AG04449 (cell line): Measurements from ENCODE around the gene PLCB1.

ENCODE experiments used
- CTCF ChIA-PET: fragments of 350-600 bp; formaldehyde crosslinking; extraction: SDS; loops from one replicate; lab custom pipeline; 2021; ENCODE audit warnings: antibody characterized with exemption; lab: Yijun Ruan, JAX
- POLR2A ChIA-PET: fragments of 400-600, 350-600 bp; formaldehyde crosslinking; extraction: SDS; loops from one replicate; lab custom pipeline; 2020; ENCODE audit warnings: antibody characterized with exemption, inconsistent platforms; lab: Yijun Ruan, JAX
- DNase-seq: peaks from one replicate; pipeline ENCODE4 v3.0.0-alpha.2; 2010; ENCODE audit warnings: low read depth, low spot score
- H3K4me3 ChIP-seq: 2 replicates; pipeline ENCODE4 v1.5.1; 2011; ENCODE audit warnings: low read depth, mild to moderate bottlenecking, control low read depth, low read length
- CTCF ChIP-seq: IDR thresholded peaks from one replicate; pipeline ENCODE4 v1.5.1; 2011; ENCODE audit warnings: mild to moderate bottlenecking, moderate library complexity, low read length, control low read depth, inconsistent platforms; ENCODE audit not compliant: insufficient read depth; ENCODE audit errors: missing control alignments

Gene PLCB1

GRCh38 chr20:8898823-8899222 lies 766.8 kb downstream of the PLCB1 start:
- CTCF ChIA-PET = interaction anchor here (0.6 kb wide), 1 partner anchor 45 kb away, joined by 3 read pairs; no protein-coding TSS in a partner anchor
- H3K4me3 ChIP-seq = no peak overlapping the region
- no peak for DNase-seq
- POLR2A ChIA-PET = no interaction called here
- TF ChIP-seq CTCF = no peak

DNA sequence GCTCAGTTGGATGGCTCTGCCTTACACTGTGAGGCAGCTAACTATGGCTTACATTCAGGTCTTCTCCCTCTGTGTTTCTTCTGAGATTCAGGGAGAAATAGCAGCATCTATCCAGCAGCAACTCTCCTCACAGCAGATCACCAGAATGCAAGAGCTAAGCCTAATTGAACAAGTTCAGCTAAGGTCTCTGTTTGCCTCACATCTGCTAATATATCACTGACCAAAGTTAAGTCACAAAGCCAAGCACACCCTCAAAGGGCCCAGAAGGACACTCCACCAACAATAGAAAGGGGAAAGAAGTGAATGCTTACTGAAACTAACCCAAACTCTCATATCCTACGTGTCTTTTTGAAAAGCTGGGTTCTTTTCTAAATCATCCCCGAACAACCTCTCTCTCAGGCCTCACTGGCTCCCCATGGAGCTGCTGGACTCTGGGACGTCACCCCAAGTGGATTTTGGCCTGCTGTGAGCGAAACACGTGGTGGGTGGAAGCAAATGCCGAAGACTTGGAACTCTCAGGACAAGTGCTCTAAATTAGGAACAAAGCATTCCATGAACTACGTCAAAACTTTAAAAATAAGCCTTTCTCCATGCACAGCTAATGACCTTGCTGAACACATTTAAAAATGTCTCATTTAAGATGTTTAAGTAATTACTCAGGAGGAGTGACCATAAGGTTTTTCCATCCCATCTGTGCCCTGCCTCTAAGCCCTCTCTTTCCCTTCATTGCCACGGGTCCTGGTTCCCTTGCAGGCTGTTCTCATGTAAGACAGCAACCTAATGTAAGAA lies 769.4 kb downstream of the PLCB1 start:
- CTCF ChIA-PET = interaction anchor here (1.0 to 1.8 kb wide), 3 partner anchors 9 to 48 kb away, joined by 3 to 7 read pairs (median 3); no protein-coding TSS in a partner anchor
- DNase-seq = no peak
- POLR2A ChIA-PET = no interaction called here
- TF ChIP-seq CTCF = no peak
- H3K4me3 ChIP-seq = no peak overlapping the region

GRCh38 chr20:8903655-8904605 lies 771.9 kb downstream of the PLCB1 start:
- no peak overlapping the region for H3K4me3 ChIP-seq
- ChIA-PET CTCF (interaction anchor here (0.9 to 1.0 kb wide), 2 partner anchors 12 to 456 kb away, joined by 3 read pairs; no protein-coding TSS in a partner anchor), POLR2A (no interaction called here)
- DNase-seq = no peak
- TF ChIP-seq CTCF = no peak

DNA sequence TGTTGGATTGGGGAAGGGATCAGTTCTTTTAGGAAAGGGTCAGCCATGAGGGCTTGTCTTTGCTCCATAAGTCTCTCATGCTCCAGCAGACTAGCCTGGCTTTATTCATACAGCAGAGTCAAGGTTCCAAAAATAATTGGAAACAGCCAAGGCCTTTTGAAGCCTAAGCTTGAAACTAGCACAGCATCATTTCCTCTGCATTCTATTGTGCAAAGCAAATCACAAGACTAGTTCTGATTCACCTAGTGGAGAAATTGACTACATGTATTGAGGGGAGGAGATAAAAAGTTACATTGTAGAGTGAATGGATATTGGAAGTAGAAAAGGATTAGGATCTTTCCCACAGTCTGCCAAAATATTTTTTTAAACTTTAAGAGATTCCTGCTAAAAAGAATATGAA lies 777.5 kb downstream of the PLCB1 start:
- no peak overlapping the region for H3K4me3 ChIP-seq
- POLR2A ChIA-PET = interaction anchor here (1.5 kb wide), 1 partner anchor 12 kb away, joined by 4 read pairs; no protein-coding TSS in a partner anchor

GRCh38 chr20:8912096-8912495 lies 780.0 kb downstream of the PLCB1 start:
- DNase-seq = no peak
- TF ChIP-seq CTCF = no peak
- CTCF ChIA-PET = no interaction called here
- POLR2A ChIA-PET = no interaction called here
- H3K4me3 ChIP-seq = no peak overlapping the region

More for the DNA sequence above, 777.5 kb downstream of the PLCB1 start:
- CTCF ChIA-PET = no interaction called here
- no peak for DNase-seq
- no peak for TF ChIP-seq CTCF
